IMR-90 (cell line): Measurements from ENCODE around the gene UBASH3B. TPM values are rescaled to one million over a fixed set of nuclear protein-coding genes. Genes with fewer than 3 reads are reported as not detected.

Experiments
- ATAC-seq: fragments of 200-7000 bp; cut with Tn5 transposase; 2 replicates; pipeline ENCODE4 v1.9.1; 2020; ENCODE audit warnings: low read depth, mild to moderate bottlenecking, moderate library complexity
- BruUV-seq: library from RNA; stranded (reverse); fragments of 400-500 nt; replicated peaks from 2 replicates; lab custom pipeline; 2021; lab: Mats Ljungman, UMichigan
- CTCF ChIA-PET: fragments of 300-600 bp; formaldehyde crosslinking; extraction: SDS; loops from one replicate; lab custom pipeline; 2021; ENCODE audit warnings: antibody characterized with exemption; lab: Yijun Ruan, JAX
- POLR2A ChIA-PET: fragments of 300-600 bp; sonication (Branson Sonifier 250); formaldehyde crosslinking; loops from one replicate; lab custom pipeline; 2022; ENCODE audit warnings: antibody characterized with exemption; ENCODE audit not compliant: unreplicated experiment; lab: Charles Lee
- DNase-seq: peaks from one replicate; pipeline ENCODE4 v3.0.0; 2013
- H2AFZ ChIP-seq: replicated peaks from 2 replicates; pipeline ENCODE3; 2013; ENCODE audit warnings: low read length, mild to moderate bottlenecking; ENCODE audit not compliant: poor library complexity
- H2AK5ac ChIP-seq: 2 replicates; pipeline ENCODE4 v1.6.1; 2013; ENCODE audit warnings: low read depth, low read length, inconsistent platforms
- H2AK9ac ChIP-seq: replicated peaks from 2 replicates; pipeline ENCODE3; 2013; ENCODE audit warnings: mild to moderate bottlenecking, low read depth, low read length, moderate library complexity; ENCODE audit not compliant: poor library complexity
- H2BK120ac ChIP-seq: 2 replicates; pipeline ENCODE4 v1.6.1; 2013; ENCODE audit warnings: low read depth, low read length, inconsistent platforms
- H2BK15ac ChIP-seq: 3 replicates; pipeline ENCODE4 v1.6.1; 2013; ENCODE audit warnings: low read depth, low read length, inconsistent platforms
- H2BK20ac ChIP-seq: 2 replicates; pipeline ENCODE4 v1.6.1; 2013; ENCODE audit warnings: low read depth, mild to moderate bottlenecking, inconsistent platforms, low read length, moderate library complexity
- H2BK5ac ChIP-seq: 2 replicates; pipeline ENCODE4 v1.6.1; 2013; ENCODE audit warnings: mild to moderate bottlenecking, low read depth, low read length, inconsistent platforms; ENCODE audit not compliant: poor library complexity, severe bottlenecking
- H3K14ac ChIP-seq: replicated peaks from 2 replicates; pipeline ENCODE4 v1.6.1; 2013; ENCODE audit warnings: low read depth, low read length, inconsistent platforms
- H3K18ac ChIP-seq: 2 replicates; pipeline ENCODE4 v1.6.1; 2013; ENCODE audit warnings: low read depth, low read length, control low read depth
- H3K23ac ChIP-seq: 2 replicates; pipeline ENCODE4 v1.6.1; 2013; ENCODE audit warnings: low read depth, low read length, inconsistent platforms
- H3K27ac ChIP-seq: 2 replicates; pipeline ENCODE4 v1.5.1; 2013; ENCODE audit warnings: mild to moderate bottlenecking, control low read depth, low read length; ENCODE audit not compliant: insufficient read depth
- H3K27me3 ChIP-seq: 2 replicates; pipeline ENCODE4 v1.6.1; 2013; ENCODE audit warnings: low read length; ENCODE audit not compliant: control insufficient read depth, insufficient read depth
- H3K36me3 ChIP-seq: 2 replicates; pipeline ENCODE4 v1.6.1; 2013; ENCODE audit warnings: low read length, mixed read lengths; ENCODE audit not compliant: control insufficient read depth, insufficient read depth
- H3K4ac ChIP-seq: 2 replicates; pipeline ENCODE4 v1.6.1; 2013; ENCODE audit warnings: low read depth, low read length, inconsistent platforms
- H3K4me1 ChIP-seq: 2 replicates; pipeline ENCODE4 v1.6.1; 2013; ENCODE audit warnings: low read length, mixed read lengths; ENCODE audit not compliant: control insufficient read depth, insufficient read depth
- H3K4me2 ChIP-seq: 2 replicates; pipeline ENCODE4 v1.6.1; 2013; ENCODE audit warnings: low read depth, mild to moderate bottlenecking, control low read depth, low read length, moderate library complexity
- H3K4me3 ChIP-seq: 2 replicates; pipeline ENCODE4 v1.5.1; 2013; ENCODE audit warnings: low read depth, mild to moderate bottlenecking, control low read depth, low read length, moderate library complexity; ENCODE audit not compliant: insufficient read depth
- H3K56ac ChIP-seq: 2 replicates; pipeline ENCODE4 v1.6.1; 2013; ENCODE audit warnings: low read length, inconsistent platforms; ENCODE audit not compliant: insufficient read depth; ENCODE audit errors: extremely low read depth
- H3K79me1 ChIP-seq, 2 experiments: 2 replicates each; pipeline ENCODE4 v1.6.1; 2013; ENCODE audit warnings: low read length in 2 of 2, inconsistent platforms in 1 of 2, low read depth in 1 of 2
- H3K9ac ChIP-seq: 2 replicates; pipeline ENCODE4 v1.6.1; 2013; ENCODE audit warnings: low read depth, low read length, control low read depth
- H3K9me1 ChIP-seq: 2 replicates; pipeline ENCODE4 v1.6.1; 2013; ENCODE audit warnings: low read length, inconsistent platforms; ENCODE audit not compliant: insufficient read depth
- H3K9me3 ChIP-seq: 2 replicates; pipeline ENCODE4 v1.6.1; 2013; ENCODE audit warnings: low read length; ENCODE audit not compliant: control insufficient read depth, insufficient read depth
- H4K20me1 ChIP-seq: 2 replicates; pipeline ENCODE4 v1.6.1; 2013; ENCODE audit warnings: low read length, inconsistent platforms; ENCODE audit not compliant: insufficient read depth
- H4K5ac ChIP-seq: 2 replicates; pipeline ENCODE4 v1.6.1; 2013; ENCODE audit warnings: mild to moderate bottlenecking, low read depth, low read length, control low read depth
- H4K8ac ChIP-seq, 2 experiments: 2 replicates each; pipeline ENCODE4 v1.6.1; 2013; ENCODE audit warnings: low read depth in 2 of 2, low read length in 2 of 2, control low read depth in 1 of 2, inconsistent platforms in 1 of 2
- H4K91ac ChIP-seq: 2 replicates; pipeline ENCODE4 v1.6.1; 2013; ENCODE audit warnings: low read depth, low read length, inconsistent platforms; ENCODE audit not compliant: insufficient read depth
- BHLHE40 ChIP-seq: fragments of 150-350 bp; IDR thresholded peaks from 2 replicates; pipeline ENCODE4 v1.6.1; 2016; ENCODE audit warnings: mild to moderate bottlenecking, low read depth, low read length
- CEBPB ChIP-seq: IDR thresholded peaks from 2 replicates; pipeline ENCODE4 v1.6.1; 2012; ENCODE audit warnings: low read depth, low read length, improper control_type of control experiment
- CHD1 ChIP-seq: IDR thresholded peaks from 2 replicates; pipeline ENCODE4 v1.6.1; 2012; ENCODE audit warnings: low read depth, low read length, improper control_type of control experiment
- CTCF ChIP-seq: conservative IDR thresholded peaks from 2 replicates; pipeline ENCODE4 v1.5.1; 2012; ENCODE audit warnings: mild to moderate bottlenecking, low read depth, low read length, improper control_type of control experiment
- FOS ChIP-seq: fragments of 150-350 bp; IDR thresholded peaks from 2 replicates; pipeline ENCODE4 v1.6.1; 2016; ENCODE audit warnings: low read depth, low read length
- MAFK ChIP-seq: IDR thresholded peaks from 2 replicates; pipeline ENCODE4 v1.6.1; 2012; ENCODE audit warnings: low read depth, low read length, improper control_type of control experiment
- MAZ ChIP-seq: IDR thresholded peaks from 2 replicates; pipeline ENCODE4 v1.6.1; 2012; ENCODE audit warnings: low read depth, mild to moderate bottlenecking, low read length, improper control_type of control experiment, moderate library complexity, borderline replicate concordance
- MXI1 ChIP-seq: IDR thresholded peaks from 2 replicates; pipeline ENCODE4 v1.6.1; 2012; ENCODE audit warnings: low read depth, mild to moderate bottlenecking, low read length, moderate library complexity, borderline replicate concordance
- NFE2L2 ChIP-seq: fragments of 150-350 bp; IDR thresholded peaks from 2 replicates; pipeline ENCODE4 v1.6.1; 2016; ENCODE audit warnings: low read depth, mild to moderate bottlenecking, low read length
- POLR2A ChIP-seq: IDR thresholded peaks from 2 replicates; pipeline ENCODE4 v1.6.1; 2012; ENCODE audit warnings: mild to moderate bottlenecking, low read depth, low read length
- RAD21 ChIP-seq: IDR thresholded peaks from 2 replicates; pipeline ENCODE4 v1.6.1; 2012; ENCODE audit warnings: low read length, improper control_type of control experiment
- RCOR1 ChIP-seq: IDR thresholded peaks from 2 replicates; pipeline ENCODE4 v1.6.1; 2012; ENCODE audit warnings: mild to moderate bottlenecking, low read length, improper control_type of control experiment; ENCODE audit not compliant: insufficient replicate concordance
- RFX5 ChIP-seq: IDR thresholded peaks from 2 replicates; pipeline ENCODE4 v1.8.0; 2012; ENCODE audit warnings: low read depth, mild to moderate bottlenecking, low read length, moderate library complexity
- SMC3 ChIP-seq: fragments of 150-350 bp; IDR thresholded peaks from 2 replicates; pipeline ENCODE4 v1.6.1; 2016; ENCODE audit warnings: low read depth, mild to moderate bottlenecking, antibody characterized with exemption, low read length, moderate library complexity
- USF2 ChIP-seq: fragments of 150-350 bp; IDR thresholded peaks from 2 replicates; pipeline ENCODE4 v1.6.1; 2017; ENCODE audit warnings: mild to moderate bottlenecking, antibody characterized with exemption, low read length, low read depth
- WGBS, 2 experiments: methylation state at CpG; one replicate each; pipeline versions ENCODE4 v1.1.5 to v1.1.7; 2013; ENCODE audit warnings: missing lambda C conversion rate in 2 of 2; ENCODE audit not compliant: insufficient read length in 1 of 2; ENCODE audit errors: extremely low coverage in 2 of 2; 5-methylcytosine and 5-hydroxymethylcytosine counted together
- dilution Hi-C: fragments of 300-500 bp; cut with HindIII; formaldehyde crosslinking; loops from one replicate; pipeline ENCODE4 v1.14.3; 2018; ENCODE audit warnings: low sequenced_read_pairs; ENCODE audit not compliant: unreplicated experiment
- in situ Hi-C: fragments of 300-500 bp; cut with MboI; formaldehyde crosslinking; loops from 3 replicates; pipeline ENCODE4 v1.14.3; 2019; ENCODE audit warnings: low sequenced_read_pairs, inconsistent platforms, mixed read lengths
- intact Hi-C: fragments of 100-400 bp; cut with micrococcal nuclease; formaldehyde crosslinking; loops from 2 replicates; pipeline ENCODE4 v1.10.0; 2022
- polyA plus RNA-seq, 3 experiments: library from polyadenylated mRNA; depleted of rRNA; stranded (reverse); fragments of >200 nt; gene quantifications; 2 replicates each; pipeline ENCODE4 v1.2.3, GENCODE V29; 2012; ENCODE audit warnings: low replicate concordance in 1 of 3
- total RNA-seq: library from RNA; depleted of rRNA; stranded (reverse); fragments of >200 nt; gene quantifications from 2 replicates; pipeline ENCODE4 v1.2.3, GENCODE V29; 2012
- TF ChIP-seq, protein P1 (sequence below): fragments of 150-350 bp; IDR thresholded peaks from 2 replicates; pipeline ENCODE4 v1.6.1; 2016; ENCODE audit warnings: low read depth, mild to moderate bottlenecking, low read length, moderate library complexity, borderline replicate concordance

The UBASH3B gene
- total and polyA plus RNA-seq, 2 of the 4 experiments (the other 2 are of a cell fraction), result 27.2 to 48.0 TPM

DNA sequence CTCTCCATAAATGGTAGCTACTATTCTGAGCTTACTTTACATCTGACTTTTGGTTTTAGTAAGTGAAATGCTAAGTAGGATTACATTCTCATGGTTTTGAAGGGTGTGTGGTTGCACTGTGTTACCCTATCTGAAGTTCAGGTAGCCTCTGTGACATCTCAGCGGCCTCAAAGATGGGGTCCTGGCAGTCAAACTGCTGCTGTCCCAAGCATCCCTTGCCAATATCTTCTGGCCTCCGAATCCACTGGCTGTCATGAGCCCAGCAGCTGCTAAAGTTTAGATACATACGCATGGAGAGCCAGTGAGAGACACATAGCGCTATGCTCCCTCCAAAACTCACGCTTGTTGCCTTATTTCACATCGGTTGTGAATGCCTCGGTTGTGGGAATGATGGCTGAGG lies 34.9 kb downstream of the UBASH3B start:
- Histone ChIP-seq H2BK20ac (no peak overlapping the region), H3K9me3 (no peaks in the 10 kb centered on the region), H3K4ac (peak overlapping the region; percentile 21), H3K56ac (no peak overlapping the region), H3K14ac (peak overlapping the region; percentile 47), H3K27me3 (no peaks in the 10 kb centered on the region), H4K8ac (peak overlapping the region; percentile 71 to 75), H3K4me1 (peaks cover 17% of the 10 kb centered on the region), H3K79me1 (peaks cover 41 to 73% of the 10 kb centered on the region in 2 experiments), H4K91ac (peak overlapping the region; percentile 25), H3K4me3 (no peak overlapping the region), H3K23ac (peak overlapping the region; percentile 67), H4K20me1 (peaks cover 14% of the 10 kb centered on the region), H2AK9ac (no peak overlapping the region), H2BK120ac (no peak overlapping the region), H2AK5ac (peak overlapping the region; percentile 77; the same call in 1 of the 2 replicates), H2AFZ (peak overlapping the region; percentile 46), H4K5ac (peak overlapping the region; percentile 76; the same call in 1 of the 2 replicates), H2BK5ac (no peak overlapping the region), H2BK15ac (0 out of 3 replicates have a peak overlapping the region, but pooled peaks have one; percentile 2), H3K9ac (peak overlapping the region; percentile 2; the same call in 1 of the 2 replicates), H3K18ac (peak overlapping the region; percentile 14; the same call in 1 of the 2 replicates), H3K9me1 (peaks cover 6% of the 10 kb centered on the region), H3K4me2 (peak overlapping the region; percentile 62; the same call in 1 of the 2 replicates), H3K27ac (peak overlapping the region; percentile 85; the same call in 1 of the 2 replicates), H3K36me3 (no peaks in the 10 kb centered on the region)
- dilution Hi-C loops, result no loop called here
- no peak for TF ChIP-seq BHLHE40
- no peak for TF ChIP-seq NFE2L2
- no peak for TF ChIP-seq FOS
- TF ChIP-seq, protein P1, sequence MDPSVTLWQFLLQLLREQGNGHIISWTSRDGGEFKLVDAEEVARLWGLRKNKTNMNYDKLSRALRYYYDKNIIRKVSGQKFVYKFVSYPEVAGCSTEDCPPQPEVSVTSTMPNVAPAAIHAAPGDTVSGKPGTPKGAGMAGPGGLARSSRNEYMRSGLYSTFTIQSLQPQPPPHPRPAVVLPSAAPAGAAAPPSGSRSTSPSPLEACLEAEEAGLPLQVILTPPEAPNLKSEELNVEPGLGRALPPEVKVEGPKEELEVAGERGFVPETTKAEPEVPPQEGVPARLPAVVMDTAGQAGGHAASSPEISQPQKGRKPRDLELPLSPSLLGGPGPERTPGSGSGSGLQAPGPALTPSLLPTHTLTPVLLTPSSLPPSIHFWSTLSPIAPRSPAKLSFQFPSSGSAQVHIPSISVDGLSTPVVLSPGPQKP, result no peak
- TF ChIP-seq MAFK, result no peak
- TF ChIP-seq USF2, result no peak
- TF ChIP-seq SMC3, result no peak
- TF ChIP-seq RFX5, result no peak
- no peak for TF ChIP-seq POLR2A
- no peak for TF ChIP-seq CEBPB
- TF ChIP-seq RCOR1, result no peak
- no peak for TF ChIP-seq MXI1
- TF ChIP-seq CTCF, result no peak
- TF ChIP-seq MAZ, result no peak
- no peak for TF ChIP-seq CHD1
- TF ChIP-seq RAD21, result no peak
- ChIA-PET POLR2A (no interaction called here), CTCF (no interaction called here)
- no peak for DNase-seq
- BruUV-seq, result no TSS peak
- intact Hi-C loops, result no loop called here
- WGBS, 2 experiments, result 77% methylated on average over 3 of the region's 7 CpGs; no CpG with 5 or more reads in 1 of the 2 experiments
- in situ Hi-C loops, result loop anchor here (25.0 kb wide), 1 partner anchor 497 kb away; the partner anchor contains the start of gene CLMP
- no peak for ATAC-seq
